Right atrium auricular region (tissue), 2 donors: Measurements from ENCODE around the gene UGT3A2. TPM values are rescaled to one million over a fixed set of nuclear protein-coding genes. Genes with fewer than 3 reads are reported as not detected.
"Not testable (repeated sequence)": the region's sequence is repeated elsewhere in the genome, so short reads cannot be mapped to it uniquely, and the experiment has no call there.

Experiments used
- DNase-seq: peaks from one replicate; pipeline ENCODE4 v3.0.0-alpha.2; 2019; ENCODE audit warnings: low spot score
- H3K27ac ChIP-seq, 2 donors: fragments of 200-600 bp; sonication (generic); 1 replicate in 1 of 2; 2 replicates in 1 of 2; pipeline ENCODE4 v1.5.1; 2016 to 2019
- H3K27me3 ChIP-seq, 2 donors: fragments of 200-600 bp; sonication (generic); one replicate each; pipeline versions ENCODE4 v1.5.1 to v1.6.0; 2017 to 2019
- H3K36me3 ChIP-seq: fragments of 200-600 bp; sonication (generic); one replicate; pipeline ENCODE4 v1.5.1; 2016
- H3K4me1 ChIP-seq, 2 donors: fragments of 200-600 bp; sonication (generic); one replicate each; pipeline versions ENCODE4 v1.5.1 to v1.6.0; 2017 to 2019
- H3K4me3 ChIP-seq, 2 donors: fragments of 200-600 bp; sonication (generic); 1 replicate in 1 of 2; 2 replicates in 1 of 2; pipeline ENCODE4 v1.5.1; 2017 to 2019; ENCODE audit warnings: mild to moderate bottlenecking in 1 of 2, moderate library complexity in 1 of 2
- H3K9me3 ChIP-seq, 2 donors: fragments of 200-600 bp; sonication (generic); one replicate each; pipeline ENCODE4 v1.5.1; 2019
- CTCF ChIP-seq, 2 donors: fragments of 200-600 bp; sonication (generic); IDR thresholded peaks; one replicate each; pipeline ENCODE4 v1.5.1; 2019; ENCODE audit warnings: antibody characterized with exemption in 2 of 2
- total RNA-seq, 2 donors: library from RNA; depleted of rRNA; stranded (reverse); fragments of >200 nt; gene quantifications; one replicate each; pipeline ENCODE4 v1.1.0, GENCODE V29; 2016

The UGT3A2 gene
- total RNA-seq, 2 donors from 2014 or later: 0.24 TPM; not detected in 1

DNA sequence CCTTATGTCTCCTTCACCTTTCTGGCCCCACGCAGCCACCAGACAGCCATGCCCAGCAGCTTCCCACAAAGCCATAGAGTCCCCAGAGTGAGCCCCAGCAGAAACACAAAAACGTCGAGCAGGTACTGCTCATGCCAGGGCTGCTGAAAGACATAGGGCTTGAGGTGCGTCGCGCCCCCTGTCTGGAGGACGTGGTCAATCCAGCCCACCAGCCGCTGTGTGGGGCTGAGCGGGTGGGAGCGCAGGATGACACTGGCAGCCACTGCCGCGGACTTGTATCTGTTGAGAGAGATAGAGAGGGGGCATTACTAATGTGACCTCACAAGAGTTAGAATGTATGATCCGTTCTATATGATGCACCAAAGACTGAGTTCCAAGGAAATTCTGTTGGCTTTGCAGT, 31.0 kb downstream of the UGT3A2 start:
- no peak for DNase-seq
- TF ChIP-seq CTCF (IDR thresholded peaks at IDR 0.05): no peak
- H3K4me1 ChIP-seq: no peaks in the 10 kb centered on the region

DNA sequence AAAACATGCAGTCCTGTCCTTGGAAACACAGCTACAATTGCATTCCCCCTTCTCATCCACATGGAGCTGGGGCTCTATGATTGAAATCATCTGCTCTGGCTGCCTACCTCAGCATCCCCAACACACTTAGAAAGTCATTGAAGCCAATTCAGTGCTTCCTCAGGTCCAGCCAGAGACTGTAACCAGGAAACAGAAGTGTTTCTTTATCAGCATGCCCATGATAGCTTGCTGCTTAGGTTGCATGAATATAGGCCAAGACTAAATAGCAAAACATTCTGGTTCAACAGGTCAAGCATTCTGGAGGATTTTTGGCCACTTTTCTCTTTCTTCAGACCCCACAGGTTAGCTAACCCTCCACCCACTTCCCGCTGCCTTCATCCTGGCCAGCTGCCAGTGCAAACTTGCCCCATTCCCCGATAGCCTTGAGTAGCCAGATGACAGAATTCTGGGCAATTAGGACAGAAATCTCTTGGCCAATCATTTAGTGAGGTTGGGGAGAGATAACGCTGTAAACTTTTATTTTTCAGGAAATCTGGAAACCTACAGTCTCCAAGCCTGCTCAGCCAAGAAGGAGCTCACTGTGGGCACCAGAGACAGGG, 32.0 kb downstream of the UGT3A2 start:
- not testable (repeated sequence) for H3K27me3 ChIP-seq, H3K4me1 ChIP-seq, H3K4me3 ChIP-seq, H3K36me3 ChIP-seq, DNase-seq, H3K9me3 ChIP-seq, H3K27ac ChIP-seq

More for the DNA sequence above, 31.0 kb downstream of the UGT3A2 start:
- H3K36me3 ChIP-seq: no peaks in the 10 kb centered on the region
- H3K27ac ChIP-seq: no peak overlapping the region
- H3K9me3 ChIP-seq: no peaks in the 10 kb centered on the region
- no peaks in the 10 kb centered on the region for H3K27me3 ChIP-seq
- H3K4me3 ChIP-seq: no peak overlapping the region

DNA sequence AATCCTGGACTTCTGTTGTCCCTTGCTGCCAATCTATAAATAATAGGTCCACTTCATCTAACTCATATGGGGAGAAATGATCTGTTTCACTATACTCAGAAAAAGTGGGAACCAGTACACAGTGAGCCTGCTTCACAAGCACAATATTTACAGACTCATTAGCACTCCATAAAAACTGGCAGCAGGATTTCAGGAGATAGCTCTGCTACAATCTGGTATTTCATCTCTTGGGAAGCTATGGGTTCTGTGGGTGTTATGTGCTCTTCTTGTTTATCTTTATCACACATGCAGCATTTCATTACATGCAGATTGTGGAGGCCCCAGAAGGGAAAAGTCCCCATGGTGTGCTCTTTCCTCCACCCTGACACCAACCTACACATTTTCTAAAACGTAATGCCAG, 33.2 kb downstream of the UGT3A2 start:
- no peak for DNase-seq
- H3K27me3 ChIP-seq: no peaks in the 10 kb centered on the region
- H3K4me1 ChIP-seq: no peaks in the 10 kb centered on the region
- no peak overlapping the region for H3K4me3 ChIP-seq
- no peaks in the 10 kb centered on the region for H3K9me3 ChIP-seq
- no peak for TF ChIP-seq CTCF (IDR thresholded peaks at IDR 0.05)
- no peak overlapping the region for H3K27ac ChIP-seq
- H3K36me3 ChIP-seq: no peaks in the 10 kb centered on the region

GRCh38 chr5:36033047-36033446, 33.6 kb downstream of the UGT3A2 start:
- no peak for DNase-seq
- H3K4me1 ChIP-seq: no peaks in the 10 kb centered on the region
- no peaks in the 10 kb centered on the region for H3K9me3 ChIP-seq
- H3K4me3 ChIP-seq: no peak overlapping the region
- H3K36me3 ChIP-seq: no peaks in the 10 kb centered on the region
- H3K27ac ChIP-seq: no peak overlapping the region
- TF ChIP-seq CTCF (IDR thresholded peaks at IDR 0.05): no peak
- H3K27me3 ChIP-seq: no peaks in the 10 kb centered on the region

DNA sequence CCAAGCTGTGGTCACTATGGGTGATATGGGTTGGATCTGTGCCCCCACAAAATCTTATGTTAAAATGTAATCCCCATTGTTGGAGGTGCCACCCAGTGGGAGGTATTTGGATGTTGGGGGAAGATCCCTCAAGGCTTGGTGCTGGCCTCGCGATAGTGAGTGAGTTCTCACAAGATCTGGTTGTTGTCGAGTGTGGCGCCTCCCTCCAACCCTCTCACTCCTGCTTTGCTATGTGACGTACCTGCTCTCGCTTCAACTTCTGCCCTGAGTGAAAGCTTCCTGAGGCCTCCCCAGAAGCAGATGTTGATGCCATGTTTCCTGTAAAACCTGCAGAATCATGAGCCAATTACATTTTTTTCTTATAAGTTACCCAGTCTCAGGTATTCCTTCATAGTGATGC, 35.5 kb downstream of the UGT3A2 start:
- Histone ChIP-seq H3K4me1 (no peaks in the 10 kb centered on the region), H3K27me3 (no peaks in the 10 kb centered on the region), H3K4me3 (no peak overlapping the region), H3K36me3 (no peaks in the 10 kb centered on the region), H3K27ac (no peak overlapping the region), H3K9me3 (no peaks in the 10 kb centered on the region)
- DNase-seq: no peak
- TF ChIP-seq CTCF (IDR thresholded peaks at IDR 0.05): no peak

DNA sequence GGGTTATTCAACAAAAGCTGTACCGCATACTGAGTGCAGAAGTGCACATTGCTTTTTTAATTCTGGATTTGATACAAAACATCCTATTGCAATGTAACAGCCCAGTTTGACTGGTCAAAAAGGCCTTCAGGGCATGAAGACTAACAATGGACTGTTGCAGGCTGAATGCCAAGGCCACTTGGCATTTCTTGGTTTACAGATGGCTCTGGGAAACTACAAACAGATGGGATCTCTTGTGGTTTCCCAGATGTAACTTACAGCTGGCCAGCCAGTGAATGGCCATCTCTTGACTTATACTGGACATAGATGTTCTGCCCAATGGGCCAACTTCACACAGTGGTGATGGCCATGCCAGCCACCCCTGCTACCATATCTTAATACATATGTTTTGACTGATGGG, 36.8 kb downstream of the UGT3A2 start:
- no peaks in the 10 kb centered on the region for H3K36me3 ChIP-seq
- peaks cover under 1 to 3% of the 10 kb centered on the region in 2 donors for H3K9me3 ChIP-seq
- H3K27ac ChIP-seq: no peak overlapping the region
- no peak for TF ChIP-seq CTCF (IDR thresholded peaks at IDR 0.05)
- H3K27me3 ChIP-seq: no peaks in the 10 kb centered on the region
- H3K4me1 ChIP-seq: no peaks in the 10 kb centered on the region
- DNase-seq: no peak
- no peak overlapping the region for H3K4me3 ChIP-seq
